Measurements from ENCODE around the gene DAGLA.

DAGLA gene

DNA sequence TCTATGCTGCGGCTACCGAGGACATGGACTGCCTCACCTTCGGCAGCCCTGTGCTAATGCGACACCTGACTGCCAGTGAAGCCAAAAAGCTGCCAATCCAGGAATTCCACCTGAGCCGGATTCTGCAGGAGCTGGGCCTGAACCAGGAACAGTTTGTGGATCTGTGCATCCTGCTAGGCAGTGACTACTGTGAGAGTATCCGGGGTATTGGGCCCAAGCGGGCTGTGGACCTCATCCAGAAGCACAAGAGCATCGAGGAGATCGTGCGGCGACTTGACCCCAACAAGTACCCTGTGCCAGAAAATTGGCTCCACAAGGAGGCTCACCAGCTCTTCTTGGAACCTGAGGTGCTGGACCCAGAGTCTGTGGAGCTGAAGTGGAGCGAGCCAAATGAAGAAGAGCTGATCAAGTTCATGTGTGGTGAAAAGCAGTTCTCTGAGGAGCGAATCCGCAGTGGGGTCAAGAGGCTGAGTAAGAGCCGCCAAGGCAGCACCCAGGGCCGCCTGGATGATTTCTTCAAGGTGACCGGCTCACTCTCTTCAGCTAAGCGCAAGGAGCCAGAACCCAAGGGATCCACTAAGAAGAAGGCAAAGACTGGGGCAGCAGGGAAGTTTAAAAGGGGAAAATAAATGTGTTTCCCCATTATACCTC lies 115.8 kb downstream of the DAGLA start:
- TF ChIP-seq POLR2A (IDR thresholded peaks at IDR 0.05; ENCODE audit: low read depth, low read length) (no peak), PAX5 (IDR thresholded peaks at IDR 0.05; ENCODE audit: insufficient read depth, low read length, severe bottlenecking) (no peak), POU2F2 (IDR thresholded peaks at IDR 0.05; ENCODE audit: low read depth, low read length) (no peak), TAF1 (IDR thresholded peaks at IDR 0.05; ENCODE audit: low read depth, low read length) (no peak), SPI1 (IDR thresholded peaks at IDR 0.05; ENCODE audit: low read depth, low read length) (no peak), POLR2AphosphoS5 (IDR thresholded peaks at IDR 0.05; ENCODE audit: low read depth, low read length) (no peak)
- FAIRE-seq = no peak

More for the DNA sequence above, 115.8 kb downstream of the DAGLA start:
- no peak for DNase-seq (ENCODE audit: insufficient read length, low spot score)
